Measurements from ENCODE around the gene SPATA20. TPM values are rescaled to one million over a fixed set of nuclear protein-coding genes. Genes with fewer than 3 reads are reported as not detected.

SPATA20 gene
- total RNA-seq, 4 donors from 2014 or later, result 42.8 to 65.1 (median 49.4) TPM

GRCh38 chr17:50534979-50535326 lies 12.0 kb upstream of the SPATA20 start:
- no peak for TF ChIP-seq CTCF (IDR thresholded peaks at IDR 0.05)
- DNase-seq (ENCODE audit: low spot score) (no peak), ATAC-seq (ENCODE audit: low FRiP score) (no peak)

- TF ChIP-seq CTCF (IDR thresholded peaks at IDR 0.05), result no peak
- ATAC-seq (ENCODE audit: low FRiP score) (no peak), DNase-seq (ENCODE audit: low spot score) (no peak)
Measured at GRCh38 chr17:50535407-50535806, 11.6 kb upstream of the SPATA20 start.

- no peak for TF ChIP-seq CTCF (IDR thresholded peaks at IDR 0.05)
- DNase-seq (ENCODE audit: low spot score) (no peak), ATAC-seq (ENCODE audit: low FRiP score) (no peak)
Measured at GRCh38 chr17:50536683-50537646, 10.0 kb upstream of the SPATA20 start.

GRCh38 chr17:50537721-50538548 lies 9.0 kb upstream of the SPATA20 start:
- ATAC-seq (ENCODE audit: low FRiP score) (no peak), DNase-seq (ENCODE audit: low spot score) (no peak)
- no peak for TF ChIP-seq CTCF (IDR thresholded peaks at IDR 0.05)

- DNase-seq (ENCODE audit: low spot score), result no peak
- no peak for ATAC-seq (ENCODE audit: low FRiP score)
- TF ChIP-seq CTCF (IDR thresholded peaks at IDR 0.05), result no peak
Measured at GRCh38 chr17:50538549-50539410, 8.2 kb upstream of the SPATA20 start.

GRCh38 chr17:50539762-50540559 lies 7.0 kb upstream of the SPATA20 start:
- ATAC-seq (ENCODE audit: low FRiP score) (no peak), DNase-seq (ENCODE audit: low spot score) (no peak)
- TF ChIP-seq CTCF (IDR thresholded peaks at IDR 0.05), result no peak
